Hindlimb muscle (tissue), 1 donor: Measurements from ENCODE around the gene F3. TPM values are rescaled to one million over a fixed set of nuclear protein-coding genes. Genes with fewer than 3 reads are reported as not detected.
A peak's percentile ranks its signal among the peaks of the same experiment; 100 is the strongest.

ENCODE experiments used
- DNase-seq: peaks from one replicate; pipeline ENCODE4 v3.0.0-alpha.2; 2013
- polyA plus RNA-seq: library from polyadenylated mRNA; unstranded; fragments of 120-200 nt; gene quantifications from one replicate; pipeline ENCODE4 v1.2.1, GENCODE V29; 2013; ENCODE audit not compliant: insufficient read length

The F3 gene
- polyA plus RNA-seq, 1 donor = 3.1 TPM

DNA sequence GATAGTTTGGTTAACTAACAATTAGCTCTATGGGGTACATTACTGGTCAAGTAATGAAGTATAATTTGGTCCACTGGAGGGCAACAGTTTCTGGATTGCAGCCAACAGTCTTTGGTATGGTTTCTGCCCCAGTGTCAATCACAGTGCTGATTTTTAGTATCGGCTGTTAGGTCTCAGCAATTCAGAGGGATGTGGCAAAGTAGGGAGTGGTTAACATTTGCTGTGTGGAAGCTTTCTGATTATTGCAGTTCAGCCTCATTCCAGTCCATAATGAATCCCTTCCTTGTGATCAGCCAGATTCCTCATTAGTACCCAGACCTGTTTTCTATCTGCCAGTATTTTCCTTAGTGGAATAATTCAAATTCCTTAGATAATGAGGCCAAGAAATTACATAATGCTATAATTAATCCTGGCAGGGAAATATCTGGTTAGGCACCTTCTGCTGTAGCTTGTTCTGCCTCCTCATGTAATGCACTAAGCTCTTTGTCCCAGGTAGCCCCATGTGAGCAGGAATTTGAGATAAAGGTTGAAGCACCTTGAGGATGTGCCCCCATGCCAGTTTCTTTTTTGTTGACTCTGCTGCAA lies 14.0 kb downstream of the F3 start:
- no peak for DNase-seq

GRCh38 chr1:94526152-94526980 lies 15.2 kb downstream of the F3 start:
- DNase-seq = no peak

DNA sequence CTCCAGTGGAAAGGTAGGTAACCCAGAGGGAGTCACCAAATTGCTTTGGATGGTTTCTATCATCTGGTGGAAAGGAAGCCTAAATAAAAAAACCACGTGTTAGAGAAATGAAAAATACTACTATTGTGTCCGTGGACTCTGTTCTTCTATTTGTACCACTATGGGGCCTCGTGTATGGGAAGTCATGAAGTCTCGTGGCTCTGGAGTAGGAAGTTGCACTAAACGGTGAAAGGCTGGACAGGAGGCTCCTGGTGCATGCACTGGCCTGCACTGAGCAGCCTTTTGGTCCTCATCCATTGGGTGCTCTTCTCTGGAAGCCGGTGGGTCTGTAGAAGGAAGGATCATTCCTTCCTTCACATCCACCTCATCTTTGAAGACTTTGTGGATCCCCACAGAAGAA lies 17.0 kb downstream of the F3 start:
- no peak for DNase-seq

DNA sequence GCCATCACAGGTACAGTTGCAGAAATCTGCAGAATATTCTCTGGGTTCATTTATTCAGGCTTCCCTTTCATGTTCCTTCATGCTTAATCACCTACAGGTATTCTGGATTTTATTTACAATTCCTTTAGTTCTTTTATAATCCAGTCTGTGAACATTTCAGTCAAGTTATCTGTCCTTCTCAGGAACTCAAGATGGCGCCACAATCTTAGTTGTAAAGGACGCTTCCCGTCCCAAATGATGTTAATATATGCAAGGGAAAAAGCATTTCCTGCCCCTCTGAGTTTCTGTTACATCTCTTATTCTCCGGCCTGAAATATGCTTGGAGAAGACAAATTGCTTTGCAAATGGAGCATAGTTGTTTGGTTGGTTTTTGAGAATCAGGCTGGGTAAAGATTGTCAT lies 19.3 kb downstream of the F3 start:
- DNase-seq = peak; percentile 47

DNA sequence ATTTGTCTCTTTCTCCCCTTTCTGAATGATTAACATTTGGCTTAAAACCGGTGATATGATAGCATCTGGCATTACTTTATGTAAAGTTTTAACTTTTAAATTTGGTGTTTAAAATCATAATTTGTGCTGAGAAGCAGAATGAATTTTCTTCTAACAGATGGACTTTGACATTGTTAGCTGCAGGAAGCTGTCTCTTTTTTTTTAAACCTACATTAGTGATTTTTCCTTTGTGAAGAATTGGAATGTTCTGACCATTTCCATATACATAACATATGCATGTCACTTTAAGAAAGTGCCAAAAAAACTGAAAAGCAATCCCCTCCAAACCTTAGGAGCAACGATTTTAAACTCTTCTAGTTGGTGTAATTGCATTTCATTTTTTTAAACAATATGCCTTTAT lies 22.2 kb downstream of the F3 start:
- no peak for DNase-seq

DNA sequence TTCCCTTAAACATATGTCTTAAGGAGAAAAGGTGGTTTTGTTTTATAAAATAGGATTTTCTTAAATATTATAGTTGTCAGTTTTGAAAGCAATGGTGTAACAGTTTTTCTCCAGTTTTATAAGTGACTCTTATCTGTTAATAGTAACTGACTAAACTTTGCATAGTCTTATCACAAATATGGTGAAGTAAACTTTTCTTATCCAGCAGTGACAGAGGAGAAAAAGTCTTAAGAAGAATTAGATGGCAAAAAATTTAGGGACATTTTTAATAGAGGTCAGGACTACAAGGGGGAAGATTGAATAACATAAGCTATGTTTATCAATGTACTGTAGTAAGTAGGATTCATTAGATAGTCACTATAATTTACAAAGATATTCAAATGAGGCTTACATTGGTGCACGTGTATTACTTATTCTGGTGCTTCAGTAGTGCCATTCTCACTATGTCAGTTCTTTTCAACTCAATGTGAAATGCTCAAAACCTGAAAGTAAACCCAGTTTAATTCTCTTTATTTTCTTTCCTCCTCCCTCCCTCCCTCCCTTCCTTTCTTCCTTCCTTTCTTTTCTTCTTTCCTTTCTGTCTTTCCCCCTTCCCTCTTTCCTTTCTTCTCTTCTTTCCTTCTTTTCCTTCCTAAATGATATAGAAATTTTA lies 26.1 kb downstream of the F3 start:
- DNase-seq = no peak

DNA sequence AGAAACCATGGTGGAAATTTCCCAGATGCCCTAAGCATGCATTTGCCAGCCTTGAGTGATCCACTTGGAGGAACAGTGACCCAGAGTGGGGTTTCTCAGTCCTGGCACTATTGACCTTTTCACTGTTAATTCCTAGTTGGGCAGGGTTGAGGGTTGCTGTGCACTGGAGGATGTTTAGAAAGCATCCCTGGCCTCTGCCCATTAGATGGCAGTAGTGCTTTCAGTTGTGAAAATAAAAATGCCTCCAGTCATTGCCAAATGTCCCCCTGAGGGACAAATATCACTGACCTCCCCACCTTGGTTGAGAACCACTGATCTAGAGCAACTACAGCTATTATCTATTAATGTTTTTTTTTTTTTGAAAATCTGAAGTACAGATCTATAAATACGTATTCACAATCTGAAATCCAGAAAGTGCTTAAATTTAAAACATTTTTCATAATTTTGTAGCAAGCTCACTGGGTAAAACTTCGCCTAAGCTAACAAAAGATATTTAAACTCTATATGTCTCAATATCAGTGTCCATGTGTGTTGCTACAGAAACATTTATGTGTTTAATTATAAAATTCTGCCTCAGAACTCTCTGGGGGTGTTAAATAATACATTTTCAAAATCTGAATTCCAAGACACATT lies 27.3 kb downstream of the F3 start:
- no peak for DNase-seq

DNA sequence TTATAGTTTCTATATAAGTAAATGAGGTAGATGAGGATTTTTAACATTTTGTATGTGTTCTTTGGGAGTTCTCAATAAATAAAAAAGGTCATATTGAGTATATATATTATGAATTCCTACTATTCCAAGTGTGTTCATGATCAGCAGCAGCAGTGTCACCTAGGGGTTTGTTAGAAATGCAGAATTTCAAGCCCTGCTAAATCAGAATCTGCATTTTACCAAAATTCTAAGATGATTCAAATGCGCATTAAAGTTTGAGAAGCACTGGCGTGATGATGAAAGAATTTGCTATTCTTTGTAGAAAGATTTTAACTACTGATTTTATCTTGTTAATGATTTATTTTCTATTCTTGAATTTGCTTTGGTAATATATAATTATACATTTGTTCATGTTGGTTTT lies 28.7 kb downstream of the F3 start:
- no peak for DNase-seq

DNA sequence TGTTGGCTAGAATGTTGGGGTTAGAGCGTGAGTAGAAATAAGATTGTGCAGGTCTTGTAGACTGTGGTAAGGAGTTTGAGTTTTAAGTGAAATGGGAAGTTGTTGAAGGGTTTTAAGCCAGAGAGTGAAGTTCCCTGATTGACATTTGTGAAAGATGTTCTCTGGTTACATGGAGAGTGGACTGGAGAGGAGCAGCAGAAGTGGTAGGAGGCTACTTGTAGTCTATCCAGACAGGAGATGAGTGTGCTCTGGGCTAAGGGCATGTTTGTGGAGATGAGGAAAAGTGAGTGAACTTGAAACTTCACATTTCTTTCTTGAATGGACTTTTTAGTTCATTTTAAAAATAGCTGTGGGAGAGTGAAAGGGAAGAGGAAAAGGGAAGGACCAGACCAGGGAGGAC lies 37.0 kb downstream of the F3 start:
- no peak for DNase-seq

- DNase-seq = no peak
These were observed 38.4 kb downstream of the F3 start for GRCh38 chr1:94503153-94503552.

DNA sequence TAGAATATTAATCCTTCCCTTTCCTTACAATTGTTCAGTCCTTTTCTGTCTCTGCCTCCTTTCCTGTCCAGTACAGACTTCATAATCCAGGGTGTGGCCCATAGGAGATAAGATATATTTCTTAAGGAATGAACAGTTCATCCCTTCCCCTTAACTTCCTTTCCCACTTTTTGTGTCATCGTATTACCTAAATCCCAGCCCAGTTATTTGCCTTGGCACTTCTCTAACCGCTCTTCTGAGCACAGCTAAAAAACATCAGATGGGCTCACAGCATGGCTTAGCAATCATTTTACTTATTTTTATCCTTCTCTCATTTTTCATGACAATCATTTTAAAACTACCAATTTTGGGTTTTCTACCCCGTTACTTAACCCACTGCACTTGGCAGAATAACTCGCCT lies 39.6 kb downstream of the F3 start:
- DNase-seq = no peak

- no peak for DNase-seq
These were observed 40.1 kb downstream of the F3 start for GRCh38 chr1:94501426-94501825.

GRCh38 chr1:94496076-94496755 lies 45.3 kb downstream of the F3 start:
- DNase-seq = no peak

DNA sequence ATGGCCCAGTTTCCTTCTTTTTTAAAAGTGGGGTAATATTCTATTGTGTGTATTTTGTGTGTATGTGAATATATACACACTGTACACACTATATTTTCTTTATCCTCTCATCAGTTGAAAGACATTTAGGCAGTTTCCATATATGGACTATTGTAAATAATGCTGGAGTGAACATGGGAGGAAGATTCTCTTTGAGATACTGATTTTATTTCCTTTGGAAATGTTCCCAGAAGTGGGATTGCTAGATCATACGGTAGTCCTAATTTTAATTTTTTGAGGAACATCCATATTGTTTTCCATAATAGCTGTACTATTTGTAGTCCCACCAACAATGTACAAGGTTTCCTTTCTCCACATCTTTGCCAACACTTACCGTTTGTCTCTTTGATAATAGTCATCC lies 51.0 kb downstream of the F3 start:
- no peak for DNase-seq

GRCh38 chr1:94486990-94487389 lies 54.6 kb downstream of the F3 start:
- DNase-seq = no peak

DNA sequence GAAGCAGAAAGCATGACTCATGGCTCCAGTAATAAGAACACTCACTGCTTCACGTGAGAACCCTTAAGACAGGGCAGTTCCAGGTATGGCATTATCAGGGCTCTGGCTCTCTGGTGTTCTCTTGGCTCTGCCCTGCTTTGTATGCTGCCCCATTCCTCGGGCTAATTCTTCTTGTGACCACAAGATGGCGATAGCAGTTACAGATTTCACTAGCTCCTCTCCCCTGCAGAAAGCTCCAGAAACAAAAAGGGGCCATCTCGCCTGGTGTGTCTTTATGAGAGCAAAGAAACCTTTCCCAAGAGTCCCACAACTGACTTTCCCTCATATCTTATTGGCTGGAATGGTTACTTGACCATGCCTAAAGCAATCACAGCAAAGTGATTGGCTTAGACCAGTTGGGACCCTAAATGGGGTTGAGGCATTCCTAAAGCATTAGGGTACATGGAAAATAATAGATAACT lies 60.1 kb downstream of the F3 start:
- DNase-seq = peak; percentile 49

DNA sequence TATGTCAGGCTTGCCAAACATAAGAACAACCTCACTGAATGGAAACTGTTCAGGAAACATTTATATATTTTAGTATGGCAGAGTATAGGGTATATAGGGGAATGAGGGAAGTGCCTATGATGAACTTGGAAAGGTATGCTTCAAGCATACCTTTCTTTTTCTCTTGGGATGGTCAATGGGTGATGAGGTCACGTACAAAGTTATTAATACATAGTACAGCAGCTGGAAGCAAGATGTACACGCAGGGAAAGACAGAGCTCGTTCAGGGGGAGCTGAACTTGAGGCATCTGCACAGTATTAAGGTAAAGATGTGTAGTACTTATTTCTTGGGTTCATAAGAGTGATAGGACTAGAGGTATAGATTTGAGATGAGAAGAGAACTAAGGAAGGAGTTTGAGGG lies 61.9 kb downstream of the F3 start:
- no peak for DNase-seq

Other genes with a start within 250 kb of the F3 start
- 21.8 TPM for gene ABCD3, start 123.4 kb downstream of the F3 start, polyA plus RNA-seq